HG02610 (cell line): ENCODE data around the gene MICAL2.

Experiments used
- ATAC-seq: cut with Tn5 transposase; IDR thresholded peaks from one replicate; pipeline ENCODE4 v1.9.1; 2021; ENCODE audit warnings: mild to moderate bottlenecking, moderate library complexity; ENCODE audit not compliant: unreplicated experiment

Gene MICAL2

DNA sequence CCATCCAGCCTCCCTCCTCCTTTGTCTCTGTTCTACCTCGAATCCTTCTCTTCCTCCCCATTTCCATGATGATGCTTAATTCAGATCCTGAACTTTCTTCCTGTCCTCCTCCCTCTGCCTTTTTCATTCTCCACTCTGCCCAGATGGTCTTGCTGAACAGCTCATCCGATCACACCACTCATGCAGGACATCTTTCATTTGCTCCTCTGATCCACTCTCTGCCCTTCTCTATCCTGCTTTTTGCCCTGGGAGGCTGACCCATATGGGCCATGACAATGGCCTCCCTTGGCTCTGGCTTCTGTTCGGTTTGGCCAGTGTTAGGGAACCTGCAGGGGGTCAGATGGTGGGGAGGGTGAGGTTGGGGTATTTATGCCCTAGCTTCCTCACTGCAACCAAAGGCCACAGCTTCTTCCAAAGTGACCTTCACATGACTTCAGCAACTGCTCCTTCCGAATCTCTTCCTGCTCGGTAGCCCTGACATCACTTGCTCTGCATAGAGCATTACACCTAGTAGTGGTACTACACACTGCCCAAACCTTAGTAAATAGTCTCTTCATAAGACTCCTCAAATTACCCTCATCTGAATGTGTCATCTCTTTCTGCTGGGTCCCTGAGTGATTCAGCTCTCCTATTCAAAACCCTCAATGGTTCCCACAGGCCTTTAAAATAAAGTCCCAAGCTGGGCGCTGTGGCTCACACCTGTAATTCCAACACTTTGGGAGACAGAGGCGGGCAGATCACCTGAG, 32.7 kb upstream of the MICAL2 start:
- ATAC-seq: no peak

- no peak for ATAC-seq
Measured at GRCh38 chr11:12079726-12080556, 30.4 kb upstream of the MICAL2 start.

GRCh38 chr11:12083380-12083779, 27.0 kb upstream of the MICAL2 start:
- ATAC-seq: no peak

- ATAC-seq: no peak
Measured at GRCh38 chr11:12084256-12084655, 26.1 kb upstream of the MICAL2 start.

- ATAC-seq: no peak
Measured at GRCh38 chr11:12085371-12086251, 24.8 kb upstream of the MICAL2 start.

GRCh38 chr11:12086271-12087074, 23.9 kb upstream of the MICAL2 start:
- no peak for ATAC-seq

DNA sequence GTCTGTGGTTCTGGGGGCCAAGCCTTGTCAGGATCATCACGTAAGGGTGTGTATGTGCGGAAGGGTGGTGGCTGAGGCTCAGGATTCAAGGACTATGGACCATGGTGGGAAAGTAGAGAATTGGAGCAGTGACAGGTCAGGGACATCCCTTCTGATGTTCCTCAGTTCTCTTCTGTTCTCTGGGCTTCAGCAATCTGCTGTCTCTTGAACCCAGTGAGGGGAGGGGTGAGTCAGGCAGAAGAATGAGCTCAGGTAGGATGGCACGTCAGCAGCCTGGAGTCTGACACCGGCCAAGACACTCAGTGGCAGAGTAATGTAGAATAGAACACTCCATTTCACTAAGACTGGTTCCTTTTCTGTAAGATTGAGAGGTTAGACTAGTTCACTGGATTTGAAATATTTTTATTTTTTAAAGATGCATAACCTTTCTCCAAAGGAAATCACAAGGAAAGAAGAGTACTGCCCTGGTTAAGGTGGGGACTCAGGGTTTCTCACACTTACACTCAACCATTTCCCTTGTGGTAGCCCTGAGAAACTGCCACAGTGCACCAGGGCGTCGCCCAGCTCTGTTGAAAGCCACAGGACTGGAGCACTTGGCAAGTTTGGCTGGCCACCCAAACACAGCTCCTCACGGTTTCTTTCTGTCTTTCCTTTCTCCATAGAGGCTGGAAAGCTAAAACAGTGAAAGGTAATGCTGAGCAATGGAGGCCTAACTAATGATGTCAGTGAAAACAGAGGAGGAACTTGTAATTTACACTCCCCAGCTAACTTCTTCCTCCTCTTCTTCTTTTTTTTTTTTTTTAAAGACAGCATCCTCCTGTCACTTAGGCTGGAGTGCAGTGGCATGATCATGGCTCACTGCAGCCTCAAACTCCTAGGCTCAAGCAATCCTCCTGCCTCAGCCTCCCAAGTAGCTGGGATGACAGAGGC, 23.1 kb upstream of the MICAL2 start:
- peak; percentile 39 for ATAC-seq

DNA sequence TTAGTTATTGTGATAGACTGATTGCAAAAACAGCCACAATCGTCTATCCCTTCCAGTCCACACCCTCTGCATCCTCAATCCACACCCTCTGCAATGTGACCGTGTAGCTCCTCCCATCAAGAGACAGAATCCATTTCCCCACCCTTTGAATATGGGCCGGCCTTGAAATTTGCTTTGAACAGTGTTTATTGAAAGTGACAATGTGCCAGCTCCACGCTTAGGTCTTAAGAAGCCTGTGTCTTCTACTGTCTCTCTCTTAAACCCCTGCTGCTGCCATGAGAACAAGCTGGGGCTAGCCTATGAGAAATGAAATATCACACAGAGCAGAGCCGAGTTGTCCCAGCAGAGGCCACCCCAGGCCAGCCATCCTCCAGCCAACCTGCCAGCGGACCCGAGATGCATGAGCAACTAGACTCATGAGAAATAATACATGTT, 22.3 kb upstream of the MICAL2 start:
- no peak for ATAC-seq

GRCh38 chr11:12088531-12088930, 21.9 kb upstream of the MICAL2 start:
- ATAC-seq: no peak

DNA sequence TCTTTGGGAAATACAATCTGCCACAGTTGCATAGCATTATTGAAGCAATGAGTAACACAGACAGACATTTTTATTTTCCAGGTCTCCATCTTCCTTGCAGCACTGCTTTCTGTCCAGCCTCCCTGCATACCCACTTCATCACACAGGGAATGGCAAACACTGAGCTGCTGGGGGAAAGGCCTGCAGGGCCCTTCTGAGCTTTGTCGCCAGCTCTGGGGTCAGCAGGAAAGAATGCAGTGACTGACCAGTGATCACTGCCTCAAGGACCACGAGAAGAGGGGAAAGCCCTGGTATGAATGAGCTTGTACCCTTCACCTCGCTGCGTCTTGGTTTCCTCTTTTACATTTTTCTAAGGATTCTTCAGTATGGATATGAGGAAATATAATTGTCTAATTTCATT, 21.3 kb upstream of the MICAL2 start:
- no peak for ATAC-seq

GRCh38 chr11:12089473-12089872, 20.9 kb upstream of the MICAL2 start:
- ATAC-seq: no peak

DNA sequence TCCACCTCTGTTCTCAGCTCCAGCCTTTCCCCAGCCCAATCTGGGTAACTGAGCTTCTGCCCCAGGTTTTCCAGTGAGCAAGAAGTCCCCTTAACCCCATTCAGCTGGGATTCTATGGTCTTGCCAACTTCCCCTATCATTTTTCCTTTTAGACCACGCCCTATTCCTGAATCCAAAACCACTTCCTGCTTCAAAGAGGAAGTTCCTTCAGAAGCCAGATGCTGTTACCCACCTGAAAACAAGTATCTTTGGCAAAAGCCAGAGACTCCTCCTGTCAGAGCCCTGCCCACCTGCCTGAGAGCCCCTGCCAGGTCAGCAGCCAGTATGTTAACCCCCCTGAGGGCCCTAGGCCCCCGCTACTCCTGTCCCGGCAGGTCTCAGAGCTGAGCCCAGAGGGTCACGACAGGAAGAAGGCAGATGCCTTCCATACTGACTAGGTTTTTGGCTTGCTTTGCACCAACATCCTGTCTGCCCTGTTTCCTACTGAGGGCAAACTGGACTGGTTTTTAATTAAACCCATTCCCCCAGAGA, 20.3 kb upstream of the MICAL2 start:
- no peak for ATAC-seq

- ATAC-seq: no peak
Measured at GRCh38 chr11:12090761-12091258, 19.6 kb upstream of the MICAL2 start.

DNA sequence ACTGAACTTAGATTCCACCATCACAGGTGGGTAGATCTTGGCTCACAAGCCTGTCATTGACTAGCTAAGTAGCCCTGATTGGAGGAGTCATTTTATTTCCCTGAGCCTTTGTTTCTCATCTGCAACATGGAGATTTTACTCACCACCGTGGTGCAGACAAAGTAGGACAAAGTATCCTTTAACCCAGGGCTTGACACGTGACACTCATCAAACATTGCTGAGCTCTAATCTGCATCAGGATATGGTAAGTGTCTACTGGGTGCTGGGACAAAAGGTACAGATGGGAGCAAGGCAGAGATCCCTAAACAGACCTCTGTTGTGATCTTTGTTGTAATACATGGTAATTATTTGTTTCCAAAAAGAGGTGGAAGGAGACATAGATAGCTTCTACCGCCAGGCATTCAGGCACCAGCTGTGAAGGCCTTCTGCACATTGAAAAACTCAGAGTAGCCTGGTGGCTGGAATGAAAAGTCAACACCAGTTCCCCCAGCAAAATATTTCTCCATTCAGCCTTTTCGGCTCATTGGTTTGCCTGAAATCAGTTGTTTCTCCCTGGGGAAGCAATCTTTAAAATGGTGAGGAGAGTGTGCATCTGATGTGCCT, 18.3 kb upstream of the MICAL2 start:
- no peak for ATAC-seq

DNA sequence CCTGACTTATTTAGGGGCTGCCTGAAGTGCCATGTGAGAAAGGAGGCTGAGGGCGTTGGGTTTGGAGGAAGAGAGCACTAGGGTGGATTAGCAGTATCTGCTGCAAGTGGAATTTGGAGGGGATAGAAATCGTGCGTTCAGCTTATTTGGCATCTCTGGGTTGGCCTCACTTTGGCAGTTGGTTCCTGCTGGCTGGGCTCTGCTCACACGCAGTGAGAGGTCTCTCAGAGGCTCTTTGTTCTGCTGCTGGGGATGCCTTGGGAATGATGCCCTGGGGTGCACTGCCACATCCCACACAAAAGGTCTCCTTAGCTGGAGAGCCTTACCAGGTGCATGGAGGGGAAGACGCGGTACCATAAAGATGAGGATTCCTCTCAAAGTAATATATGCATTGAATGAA, 17.7 kb upstream of the MICAL2 start:
- ATAC-seq: no peak

- ATAC-seq: no peak
Measured at GRCh38 chr11:12094872-12095800, 15.3 kb upstream of the MICAL2 start.

- ATAC-seq: no peak
Measured at GRCh38 chr11:12097219-12097618, 13.2 kb upstream of the MICAL2 start.
